ENCODE measurements around the gene OR51F2.

- no peak for TF ChIP-seq CTCF (IDR thresholded peaks at IDR 0.05)
- no peak for TF ChIP-seq EZH2 (IDR thresholded peaks at IDR 0.05; ENCODE audit: borderline replicate concordance, insufficient read depth, low read depth, low read length, poor library complexity, severe bottlenecking)
These were observed 29.9 kb downstream of the OR51F2 start for GRCh38 chr11:4851033-4851432.

Measured in B cell (primary cell).